HG02973 (cell line): Measurements from ENCODE around the gene PEX16.

Experiments used
- ATAC-seq: cut with Tn5 transposase; IDR thresholded peaks from one replicate; pipeline ENCODE4 v1.9.1; 2021; ENCODE audit warnings: moderate library complexity; ENCODE audit not compliant: unreplicated experiment

PEX16 gene

DNA sequence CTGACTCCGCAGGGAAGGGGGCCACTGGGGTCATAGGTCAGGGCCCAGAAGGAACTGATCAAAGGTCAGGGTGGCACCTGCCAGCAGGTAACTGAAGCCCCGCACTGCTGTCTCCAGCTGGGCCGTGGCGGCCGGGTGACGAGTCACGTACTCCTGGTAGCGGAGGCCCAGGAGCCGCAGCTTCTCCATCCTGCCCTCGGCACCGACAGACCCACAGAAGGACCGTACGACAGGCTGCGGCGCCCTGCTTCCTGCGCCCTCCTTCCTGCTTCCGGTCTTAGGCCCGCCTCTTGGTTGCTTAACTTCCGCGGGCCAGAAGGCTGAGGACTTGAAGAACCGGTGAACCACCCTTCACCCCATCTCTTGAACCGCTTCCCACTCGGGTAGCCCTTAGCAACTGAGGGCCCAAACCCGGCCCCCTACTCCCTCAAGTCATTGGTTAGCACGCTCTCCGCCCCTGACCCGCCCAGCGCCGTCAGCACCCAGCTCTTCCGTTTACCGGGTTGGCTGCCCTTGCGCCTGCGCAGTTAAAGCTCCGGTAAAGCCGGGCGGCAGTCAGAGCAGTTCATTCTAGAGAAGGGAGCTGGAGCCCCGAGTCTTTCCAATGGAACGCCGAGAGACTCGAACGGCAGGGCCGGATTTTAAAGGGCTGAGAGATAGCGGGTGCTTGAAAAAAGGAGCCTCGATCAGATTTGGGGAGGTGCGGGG is at the start of gene PEX16:
Gene PEX16 (minus strand): TSS at position 255 of the 708 bp plus-strand sequence. CDS start 66 bp downstream, at position 189.
- ATAC-seq, result peak; percentile 84

DNA sequence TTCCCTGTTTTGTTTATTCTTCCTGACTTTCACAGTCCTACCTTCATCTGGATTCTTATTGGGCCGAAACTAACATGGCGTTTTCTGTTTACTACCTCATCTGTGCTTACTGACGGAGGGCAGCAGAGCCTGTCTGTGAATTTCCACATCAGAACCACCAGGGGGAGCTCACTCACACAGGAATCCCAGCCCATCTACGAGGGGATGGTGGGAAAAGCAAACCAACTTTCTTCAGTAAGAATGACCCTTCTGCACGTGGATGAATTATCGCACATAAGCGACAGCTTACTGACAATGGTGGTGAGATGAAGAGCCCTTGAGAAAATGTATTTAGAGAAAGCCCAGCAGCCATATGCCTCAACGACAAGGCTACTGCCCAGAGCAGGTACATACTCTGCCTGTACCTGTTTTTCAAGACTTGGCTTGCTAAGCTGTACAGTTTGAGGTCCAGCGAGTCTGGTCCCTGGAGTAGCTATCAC is 47.3 kb upstream of the PEX16 start:
- ATAC-seq, result peak; percentile 73

DNA sequence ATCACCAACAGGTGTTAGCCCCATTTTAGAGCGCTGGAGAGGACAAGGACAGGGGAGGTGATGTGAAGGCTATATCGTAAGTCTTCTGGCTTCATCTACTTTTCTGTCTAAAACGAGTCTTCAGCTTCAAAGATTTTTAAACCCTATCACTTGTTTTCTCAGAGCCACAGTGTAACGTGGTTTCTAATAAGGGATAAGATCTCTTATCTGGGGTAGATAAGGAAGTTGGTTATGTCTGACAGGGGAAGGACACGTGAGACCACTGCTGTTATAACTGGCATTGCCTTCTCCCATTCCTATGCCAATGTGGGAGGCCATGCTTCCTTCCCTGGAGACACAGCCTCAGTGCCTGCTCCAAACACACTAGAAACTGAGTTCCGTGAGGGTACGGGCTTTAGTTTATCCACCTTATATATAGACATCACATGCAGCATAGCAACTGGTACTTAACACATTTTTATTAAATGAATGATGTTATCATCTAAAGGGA is 44.1 kb upstream of the PEX16 start:
- no peak for ATAC-seq

DNA sequence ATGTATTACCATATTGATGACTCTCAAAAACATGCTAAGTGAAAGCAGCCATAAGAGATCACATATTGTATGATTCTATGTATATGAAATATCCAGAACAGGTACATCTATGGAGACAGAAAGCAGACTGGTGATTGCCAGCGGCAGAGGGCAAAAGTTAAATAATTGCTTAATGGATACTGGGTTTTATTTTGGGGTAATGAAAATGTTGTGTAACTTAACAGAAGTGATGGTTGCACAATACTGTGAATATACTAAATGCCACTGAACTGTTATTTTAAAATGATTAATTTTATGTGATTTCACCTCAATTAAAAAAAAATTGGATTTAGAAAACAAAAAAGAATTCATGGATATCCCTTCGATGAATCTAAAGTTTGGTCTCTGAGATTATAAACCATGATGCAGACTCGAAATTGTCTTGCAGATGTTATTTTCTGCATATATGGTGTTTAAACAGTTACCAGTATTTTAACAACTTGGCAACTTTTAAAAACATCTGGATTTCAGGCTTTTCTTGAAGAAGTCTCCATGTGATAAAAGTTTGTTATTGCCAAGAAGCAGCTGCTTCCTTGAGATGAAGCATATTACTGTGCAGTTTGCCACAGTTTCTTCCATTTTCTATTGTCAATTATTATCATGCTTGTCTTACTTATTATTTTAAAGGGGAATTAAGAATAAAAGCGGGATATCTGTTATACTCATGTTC is 42.9 kb upstream of the PEX16 start:
- ATAC-seq, result no peak

DNA sequence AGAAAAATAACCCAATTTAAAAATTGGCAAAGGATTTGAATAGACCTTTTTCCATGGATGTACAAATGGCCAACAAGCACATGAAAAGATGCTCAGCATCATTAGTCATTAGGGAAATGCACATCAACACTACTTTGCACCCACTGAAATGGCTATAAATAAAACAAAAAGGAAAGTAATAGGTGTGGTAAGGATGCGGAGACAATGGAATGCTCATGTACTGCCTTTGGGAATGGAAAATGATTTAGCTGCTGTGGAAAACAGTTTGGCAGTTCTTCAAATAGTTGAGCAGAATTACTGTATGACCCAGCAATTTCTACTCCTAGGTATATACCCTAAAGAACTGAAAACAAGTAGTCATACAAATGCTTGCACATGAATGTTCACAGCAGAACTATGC is 42.2 kb upstream of the PEX16 start:
- no peak for ATAC-seq

DNA sequence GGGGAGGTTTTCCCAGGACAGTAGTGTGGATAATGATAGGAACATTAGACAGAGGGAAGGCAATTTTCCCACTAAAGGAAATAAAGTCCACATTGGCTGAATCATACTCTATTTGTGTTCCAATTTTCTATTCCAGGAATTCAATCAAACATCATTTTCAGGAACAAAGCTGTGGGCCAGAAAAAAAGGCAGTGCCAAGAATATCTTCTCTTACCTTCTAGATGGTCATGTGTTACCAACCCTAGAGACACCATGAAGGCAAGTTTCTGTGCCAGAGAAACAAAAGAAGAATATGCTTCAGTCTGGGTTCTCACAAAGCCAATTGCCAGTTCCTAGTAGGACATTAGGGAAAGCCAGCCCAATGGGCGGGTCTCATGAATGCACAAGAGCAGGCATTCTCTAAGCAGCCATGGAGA is 32.3 kb upstream of the PEX16 start:
- ATAC-seq, result no peak

DNA sequence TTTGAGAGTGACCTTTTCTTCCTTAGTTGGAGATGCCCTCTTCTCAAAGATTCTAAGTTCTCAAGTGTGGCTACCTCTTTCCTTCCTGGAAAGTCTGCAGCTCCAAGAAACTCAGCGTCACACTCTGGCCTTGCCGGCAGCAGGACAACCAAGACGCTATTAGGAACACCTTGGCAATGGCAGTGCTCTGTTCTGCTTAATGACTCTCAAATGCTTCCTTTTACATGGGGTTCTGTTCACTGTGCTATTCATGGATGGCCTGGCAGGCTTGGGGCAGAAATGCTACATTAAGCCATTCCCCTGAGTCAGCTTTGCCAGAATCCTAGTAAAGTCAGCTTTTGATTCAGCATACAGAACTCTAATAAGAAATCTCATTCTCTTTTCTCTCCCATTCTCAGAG is 30.7 kb upstream of the PEX16 start:
- no peak for ATAC-seq

DNA sequence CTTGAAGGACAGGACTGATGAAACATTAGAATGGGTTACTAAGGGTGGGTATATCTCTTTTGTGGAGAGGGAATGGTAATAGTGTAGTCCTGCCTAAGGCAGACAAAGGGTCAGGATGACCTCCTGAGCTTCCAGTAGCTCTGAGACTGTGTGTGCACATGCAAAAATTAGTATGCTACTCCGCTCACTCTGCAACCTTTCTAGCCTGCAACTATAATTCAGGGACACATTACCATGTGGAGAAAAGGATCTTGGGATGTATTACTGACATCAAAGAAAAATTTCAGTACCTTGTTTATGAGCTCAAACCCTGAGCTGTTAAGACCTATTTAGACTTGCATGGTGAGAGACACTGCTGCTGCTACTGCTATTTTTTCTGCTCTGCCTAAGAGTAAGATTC is 30.2 kb upstream of the PEX16 start:
- ATAC-seq, result no peak

DNA sequence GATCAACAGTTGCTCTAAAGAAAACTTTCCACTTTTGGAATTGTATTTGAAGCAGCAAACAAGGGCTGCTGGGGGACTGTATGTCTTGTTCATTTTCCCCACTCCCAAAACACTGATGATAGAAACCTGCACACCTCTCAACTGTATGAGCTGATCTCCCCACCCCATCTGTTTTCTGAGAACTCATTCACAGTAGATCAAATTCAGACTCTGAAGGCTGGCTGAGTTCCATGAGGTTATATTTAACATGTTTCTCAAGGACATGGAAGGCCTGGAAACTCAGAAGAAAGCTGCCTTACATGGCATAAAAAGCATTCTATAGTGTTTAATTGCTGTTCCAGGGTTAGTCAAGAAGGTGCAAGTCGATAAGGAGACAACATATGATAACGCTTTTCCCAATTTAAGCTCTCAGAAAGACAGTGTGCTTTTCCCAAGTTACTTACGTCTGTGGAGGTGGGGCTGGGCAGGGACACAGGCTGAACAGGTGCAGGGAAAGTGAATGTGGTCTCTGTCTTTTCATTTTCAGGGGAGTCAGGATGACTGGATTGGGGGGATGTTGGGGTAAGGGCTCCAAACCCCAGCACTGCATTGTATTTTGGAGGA is 27.8 kb upstream of the PEX16 start:
- ATAC-seq, result no peak

DNA sequence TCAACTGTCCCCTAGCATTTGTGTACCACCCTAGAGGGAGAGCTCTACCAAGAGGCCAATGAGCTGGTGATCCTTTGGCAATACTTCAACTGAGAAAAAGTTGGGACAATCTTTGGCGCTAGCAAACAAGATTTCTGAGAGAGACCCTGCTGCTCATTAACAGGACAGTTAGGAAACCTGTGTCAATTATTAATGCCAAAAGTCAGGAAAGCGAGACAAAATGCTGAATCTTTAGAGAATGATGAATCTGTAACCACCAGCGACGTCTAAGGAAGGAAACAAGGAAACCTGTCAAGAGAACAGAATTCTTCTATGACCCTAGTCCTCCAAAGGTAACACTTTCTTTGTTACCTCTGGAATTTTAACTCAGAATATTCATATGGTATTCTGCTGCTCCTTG is 24.7 kb upstream of the PEX16 start:
- no peak for ATAC-seq

DNA sequence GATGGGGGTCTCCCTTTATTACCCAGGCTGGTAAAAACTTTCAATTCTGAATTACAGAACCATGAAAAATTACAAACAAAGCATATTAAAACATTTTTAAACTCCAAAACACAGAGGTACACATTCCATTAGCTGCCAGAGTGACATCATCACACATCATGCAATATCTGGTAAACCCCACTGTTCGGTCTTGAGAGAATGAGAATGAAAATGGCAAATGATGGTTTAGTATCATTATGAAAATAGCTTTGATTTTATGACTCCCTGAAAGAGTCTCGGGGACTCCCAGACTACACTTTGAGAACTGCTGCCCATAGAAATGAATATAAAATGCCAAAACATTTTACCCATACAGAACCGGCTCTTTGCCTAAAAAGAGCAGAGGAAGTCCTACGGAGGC is 23.6 kb upstream of the PEX16 start:
- no peak for ATAC-seq

DNA sequence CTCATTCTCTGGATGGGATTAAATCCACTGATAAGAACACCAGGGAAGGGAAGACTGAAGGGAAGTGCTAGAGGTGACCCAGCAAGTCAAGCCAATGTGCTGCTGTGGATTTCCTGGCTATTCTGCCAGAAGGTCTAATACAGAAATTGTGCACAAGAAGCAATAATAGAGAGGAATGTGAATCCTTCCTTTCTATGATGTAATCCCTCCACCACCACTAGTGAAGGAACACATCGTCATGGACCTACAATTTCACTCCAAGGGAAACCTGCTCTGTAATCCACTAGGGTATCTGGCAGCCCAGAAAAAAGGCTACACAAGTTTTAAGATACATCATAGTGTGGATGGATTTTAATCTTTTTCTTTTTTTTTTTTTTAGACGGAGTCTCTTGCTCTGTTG is 22.2 kb upstream of the PEX16 start:
- no peak for ATAC-seq

DNA sequence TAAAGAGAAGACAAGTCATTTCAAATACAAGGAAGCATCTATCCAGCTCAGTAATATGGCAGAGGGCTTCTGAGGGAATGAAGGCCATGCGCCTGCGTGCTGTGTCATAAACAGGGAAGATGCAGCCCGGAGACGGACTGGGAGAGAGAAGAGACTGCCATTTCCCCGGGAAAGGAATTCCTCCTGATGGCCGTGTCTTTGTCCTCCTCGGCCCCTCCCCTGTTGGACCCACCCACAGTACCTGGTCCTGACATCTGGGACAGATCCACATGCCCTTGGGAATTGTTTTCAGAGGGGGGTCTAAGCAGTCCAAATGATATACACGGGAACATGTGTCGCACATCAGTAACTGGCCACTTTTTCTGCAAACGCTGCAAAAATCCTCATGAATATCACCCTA is 20.2 kb upstream of the PEX16 start:
- ATAC-seq, result no peak

DNA sequence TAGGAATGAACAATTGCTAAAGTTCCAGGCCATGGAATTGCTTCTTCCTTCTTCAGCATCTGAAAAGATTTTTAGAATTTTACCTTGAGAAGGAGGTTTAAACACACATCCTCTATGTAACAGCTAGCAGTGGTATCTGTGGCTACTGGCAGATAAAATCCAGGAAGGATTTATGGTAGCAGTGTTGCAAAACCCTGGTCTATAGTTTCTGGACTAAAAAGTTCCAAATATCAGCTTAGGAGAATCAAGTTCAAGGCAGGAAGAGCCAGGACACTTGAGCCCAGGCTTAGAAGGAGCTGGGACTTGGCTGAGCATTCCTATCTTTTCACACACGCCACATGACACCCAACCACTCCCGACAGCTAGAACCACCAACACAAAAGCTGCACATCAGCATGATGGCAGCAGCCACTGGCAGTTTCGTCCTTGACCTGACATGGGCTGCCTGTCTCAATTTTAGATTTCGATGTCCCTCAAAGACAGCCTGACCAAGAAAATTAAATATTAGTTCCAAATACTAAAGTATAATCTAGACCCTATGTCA is 18.9 kb upstream of the PEX16 start:
- no peak for ATAC-seq

DNA sequence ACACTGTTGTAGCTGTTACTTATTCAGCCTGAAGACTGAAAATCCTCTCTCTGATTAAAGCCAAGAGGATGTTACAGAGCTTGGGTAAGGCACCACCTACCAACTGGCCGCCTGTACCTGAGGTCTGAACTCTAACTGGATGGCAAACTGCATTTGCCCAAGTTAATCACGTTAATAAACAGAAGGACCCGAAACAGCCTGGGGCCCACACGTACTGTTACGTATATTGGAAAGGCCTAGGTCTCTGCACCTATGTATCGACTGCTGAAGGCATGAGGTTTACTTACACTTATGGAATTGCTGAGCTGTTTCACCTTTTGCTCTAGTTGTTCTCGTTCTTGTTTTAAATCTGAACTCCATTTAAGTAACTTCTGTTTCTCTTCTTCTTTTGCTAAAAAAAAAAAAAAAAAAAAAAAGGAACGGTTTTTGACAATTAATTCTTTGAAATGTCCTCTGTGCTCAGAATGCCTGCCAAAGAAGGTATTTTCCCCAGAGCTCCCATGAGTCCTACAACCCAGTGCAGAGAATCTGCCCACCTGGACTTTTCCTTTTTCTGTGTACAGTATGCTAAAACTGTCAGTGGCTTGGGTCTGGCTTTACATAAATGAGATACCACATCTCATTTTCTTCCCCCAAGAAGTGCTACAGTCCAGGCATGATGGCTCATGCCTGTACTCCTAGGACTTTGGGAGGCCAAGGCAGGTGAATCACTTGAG is 17.8 kb upstream of the PEX16 start:
- no peak for ATAC-seq

DNA sequence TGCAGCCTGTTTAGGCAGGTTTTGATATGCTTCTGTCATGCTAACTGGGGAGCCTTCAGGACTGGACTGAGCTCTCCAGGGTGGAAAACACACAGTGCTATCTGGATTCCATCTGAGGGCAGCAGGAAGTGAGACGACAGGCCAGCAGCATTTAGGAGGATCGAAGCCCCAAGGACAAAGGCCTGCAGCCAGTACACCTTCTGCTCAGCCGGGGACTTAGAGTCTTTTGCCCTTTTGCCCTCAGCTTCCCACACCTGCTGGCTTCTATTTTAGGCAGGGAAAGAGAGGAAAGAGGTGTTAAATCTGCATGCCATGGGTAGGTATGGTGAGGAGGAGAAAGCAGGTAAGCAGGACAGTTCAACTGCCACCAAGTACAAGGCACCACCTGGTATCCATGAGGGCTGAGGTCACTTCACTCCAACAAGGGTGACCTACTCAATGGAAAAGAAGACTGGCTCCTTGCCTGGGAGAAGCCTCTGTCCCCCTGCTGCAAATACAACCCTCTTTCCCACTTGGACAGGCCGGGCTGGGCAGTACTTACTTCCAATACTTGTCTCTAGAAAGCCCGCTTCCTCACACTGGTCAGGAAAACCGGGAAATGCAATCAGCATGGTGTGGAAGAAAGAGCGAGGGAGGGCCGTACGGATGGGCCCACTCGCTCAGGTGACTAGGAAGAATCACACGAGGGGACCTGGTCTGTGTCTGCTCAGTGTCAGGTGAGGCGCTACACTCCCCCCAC is 17.1 kb upstream of the PEX16 start:
- ATAC-seq, result no peak

DNA sequence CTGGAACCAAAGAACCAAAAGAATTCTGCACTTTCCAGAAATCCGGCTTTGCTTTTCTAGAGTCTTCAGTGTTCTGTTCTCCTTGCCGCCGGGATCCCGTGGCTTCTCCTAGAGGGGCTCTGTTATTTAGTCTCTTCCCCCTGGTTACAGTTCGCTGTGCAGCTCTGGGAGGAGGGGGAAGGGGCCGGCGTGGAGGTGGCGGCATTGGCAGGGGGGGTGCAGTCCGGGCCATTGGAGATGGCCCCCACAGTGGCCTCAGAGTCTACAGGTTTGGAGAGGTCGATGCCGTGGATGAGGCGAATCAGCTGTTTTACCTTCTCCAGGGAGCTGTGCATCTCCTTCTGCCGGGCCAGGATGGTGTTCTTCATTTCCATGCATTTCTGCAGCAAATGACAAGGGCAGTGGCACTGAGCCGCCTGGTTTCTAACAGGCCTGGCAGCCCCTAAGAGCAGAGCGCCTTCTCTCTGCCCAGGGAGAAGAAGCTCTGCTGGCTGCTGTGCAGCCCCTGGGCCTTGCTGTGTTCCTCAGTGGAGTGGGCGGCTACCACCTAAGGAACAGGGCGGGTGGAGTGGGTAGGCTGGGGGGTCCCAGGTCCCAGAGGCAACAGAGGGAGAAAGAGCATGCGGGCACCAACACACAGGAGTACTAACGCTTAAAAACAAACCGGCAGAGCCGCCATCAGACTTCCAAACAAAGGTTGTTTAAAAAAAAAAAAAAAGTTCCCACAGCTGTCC is 16.3 kb upstream of the PEX16 start:
- no peak for ATAC-seq

DNA sequence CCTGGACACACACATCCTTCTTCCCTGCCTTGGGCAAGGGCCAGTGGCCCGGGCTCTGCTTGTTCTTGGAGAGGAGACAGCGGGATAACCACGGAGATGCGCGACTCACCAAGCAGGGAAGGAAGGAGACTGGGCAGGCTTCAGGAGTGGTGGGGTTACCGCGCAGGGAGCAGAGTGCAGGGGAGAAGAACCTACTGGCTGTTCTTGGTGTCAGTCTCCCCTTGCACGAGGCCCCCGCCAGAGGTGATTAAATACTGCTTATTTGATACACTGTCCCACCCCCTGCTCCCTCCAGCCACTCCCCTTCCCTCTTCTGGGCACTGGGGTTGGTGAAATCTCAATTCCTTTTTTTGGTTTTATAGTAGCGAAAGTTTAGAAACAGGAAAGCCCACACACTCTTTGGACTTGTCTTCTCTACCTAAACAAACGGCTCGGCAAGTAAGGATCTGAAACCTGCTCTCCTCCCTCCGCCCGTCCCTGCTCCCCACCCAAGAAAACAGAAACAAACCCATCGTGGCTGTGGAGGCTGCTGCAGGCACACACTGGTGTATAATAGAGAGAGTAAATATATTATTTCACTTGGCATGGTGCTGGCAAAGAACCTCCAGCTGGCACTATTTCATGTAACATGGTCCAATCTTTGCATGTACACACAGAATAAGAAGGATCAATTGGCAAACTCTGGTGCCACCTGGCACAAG is 15.6 kb upstream of the PEX16 start:
- ATAC-seq, result peak; percentile 27

DNA sequence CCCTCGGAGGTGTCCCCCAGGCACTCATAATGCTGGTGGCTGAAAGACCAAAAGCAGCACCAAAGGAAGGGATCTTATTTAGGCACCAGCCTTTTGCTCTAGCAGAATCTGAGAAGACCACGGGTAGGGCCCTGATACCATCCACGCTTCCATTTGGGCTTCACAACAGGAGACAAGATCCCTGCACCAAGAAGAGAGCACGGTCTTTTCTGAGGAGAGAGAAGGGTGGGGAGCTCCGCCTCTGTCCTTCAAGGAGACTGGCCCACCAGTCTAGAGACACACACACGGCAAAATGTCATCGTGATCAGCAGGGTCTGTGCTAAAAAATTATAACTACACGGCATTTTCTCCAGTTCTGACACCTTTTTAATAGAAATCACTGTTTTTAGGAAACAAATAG is 14.5 kb upstream of the PEX16 start:
- no peak for ATAC-seq
